Lung (tissue), 12 donors: ENCODE results near the gene IL3RA. TPM values are rescaled to one million over a fixed set of nuclear protein-coding genes. Genes with fewer than 3 reads are reported as not detected.

Source experiments
- ATAC-seq: fragments of 200-7000 bp; cut with Tn5 transposase; one replicate; pipeline ENCODE4 v1.9.1; 2020; ENCODE audit warnings: moderate number of reproducible peaks; ENCODE audit not compliant: insufficient read depth, low FRiP score
- DNase-seq, 3 donors: peaks; one replicate each; pipeline ENCODE4 v3.0.0-alpha.2; 2013 to 2017
- H3K27ac ChIP-seq, 2 donors: one replicate each; pipeline ENCODE4 v1.5.1; 2013; ENCODE audit warnings: mild to moderate bottlenecking in 2 of 2, moderate library complexity in 2 of 2, control low read depth in 1 of 2, inconsistent platforms in 1 of 2, low read depth in 1 of 2, low read length in 1 of 2
- H3K27me3 ChIP-seq, 3 donors: one replicate each; pipeline ENCODE4 v1.5.1; 2013; ENCODE audit warnings: low read length in 2 of 3; ENCODE audit not compliant: control insufficient read depth in 3 of 3, insufficient read depth in 3 of 3
- H3K36me3 ChIP-seq, 4 donors: one replicate each; pipeline ENCODE4 v1.5.1; 2013; ENCODE audit warnings: low read length in 4 of 4, mild to moderate bottlenecking in 1 of 4, moderate library complexity in 1 of 4; ENCODE audit not compliant: control insufficient read depth in 4 of 4, insufficient read depth in 4 of 4
- H3K4me1 ChIP-seq, 5 donors: one replicate each; pipeline ENCODE4 v1.5.1; 2013; ENCODE audit warnings: low read length in 5 of 5, mild to moderate bottlenecking in 2 of 5, moderate library complexity in 1 of 5; ENCODE audit not compliant: control insufficient read depth in 5 of 5, insufficient read depth in 5 of 5
- H3K4me3 ChIP-seq: one replicate; pipeline ENCODE4 v1.5.1; 2013; ENCODE audit warnings: mild to moderate bottlenecking, control low read depth, moderate library complexity
- H3K9ac ChIP-seq, 2 donors: one replicate each; pipeline ENCODE4 v1.5.1; 2013; ENCODE audit warnings: low read length in 2 of 2, control low read depth in 1 of 2; ENCODE audit not compliant: insufficient read depth in 1 of 2
- H3K9me3 ChIP-seq, 4 donors: one replicate each; pipeline ENCODE4 v1.5.1; 2013; ENCODE audit warnings: low read length in 3 of 4, mild to moderate bottlenecking in 1 of 4, moderate library complexity in 1 of 4; ENCODE audit not compliant: control insufficient read depth in 4 of 4, insufficient read depth in 3 of 4
- CTCF ChIP-seq: IDR thresholded peaks from 2 replicates; pipeline ENCODE4 v1.5.1; 2012; ENCODE audit warnings: mild to moderate bottlenecking; ENCODE audit errors: control extremely low read depth, extremely low read depth
- WGBS, 2 donors: extraction: QIAGEN DNeasy Blood & Tissue Kit; methylation state at CpG; one replicate each; pipeline ENCODE4 v1.1.7; 2013; 5-methylcytosine and 5-hydroxymethylcytosine counted together
- polyA plus RNA-seq, 2 donors: library from polyadenylated mRNA; stranded (reverse); fragments of 200-250 nt; gene quantifications; one replicate each; pipeline ENCODE4 v1.2.1, GENCODE V29; 2013
- total RNA-seq, 2 donors: library from RNA; depleted of rRNA in 1 of 2; stranded (reverse); fragments of >200 nt in 1 of 2; gene quantifications; one replicate each; pipeline ENCODE4 v1.2.1, GENCODE V29; 2014 to 2021
- donor health status: control.
- donor health status: control.
- donor health status: Bipolar disorder and iron deficiency.
- donor health status: healthy.
- donor health status: DM: yes; HTN: yes; CAD: no.

The IL3RA gene
- total and polyA plus RNA-seq, 4 donors, result 19.2 to 52.2 (median 20.5) TPM

GRCh38 chrX:1300449-1300848 is 36.1 kb upstream of the IL3RA start:
- H3K36me3 ChIP-seq, result no peaks in the 10 kb centered on the region
- no peak for TF ChIP-seq CTCF
- H3K9me3 ChIP-seq, result peaks cover 0 to 13% (median 2%) of the 10 kb centered on the region in 4 donors
- WGBS, 2 donors, result 55 to 81% methylated on average over 15 of the region's 15 CpGs
- ATAC-seq (no peak), DNase-seq (no peak)
- no peak overlapping the region for H3K4me3 ChIP-seq
- H3K27ac ChIP-seq, result no peak overlapping the region
- no peaks in the 10 kb centered on the region for H3K27me3 ChIP-seq
- no peaks in the 10 kb centered on the region for H3K4me1 ChIP-seq
- no peak overlapping the region for H3K9ac ChIP-seq

- no peaks in the 10 kb centered on the region for H3K36me3 ChIP-seq
- no peak for ATAC-seq
Observed at GRCh38 chrX:1305411-1305810, 31.2 kb upstream of the IL3RA start.

GRCh38 chrX:1306909-1307625 is 29.5 kb upstream of the IL3RA start:
- no peaks in the 10 kb centered on the region for H3K9me3 ChIP-seq
- H3K27ac ChIP-seq, result no peak overlapping the region
- H3K36me3 ChIP-seq, result no peaks in the 10 kb centered on the region
- no peak for DNase-seq
- H3K9ac ChIP-seq, result no peak overlapping the region
- no peak for TF ChIP-seq CTCF
- no peak for ATAC-seq
- H3K4me1 ChIP-seq, result no peaks in the 10 kb centered on the region
- no peaks in the 10 kb centered on the region for H3K27me3 ChIP-seq
- 88 to 96% methylated on average over 15 of the region's 15 CpGs for WGBS, 2 donors
- H3K4me3 ChIP-seq, result no peak overlapping the region

More at GRCh38 chrX:1305411-1305810, 31.2 kb upstream of the IL3RA start:
- DNase-seq, result no peak
- Histone ChIP-seq H3K9ac (no peak overlapping the region), H3K4me1 (no peaks in the 10 kb centered on the region), H3K27me3 (no peaks in the 10 kb centered on the region), H3K4me3 (no peak overlapping the region), H3K27ac (no peak overlapping the region), H3K9me3 (peaks cover 0 to 3% (median 0%) of the 10 kb centered on the region in 4 donors)
- TF ChIP-seq CTCF, result no peak
- 90 to 96% methylated on average over 14 of the region's 14 CpGs for WGBS, 2 donors
